Panc1 (cell line): ENCODE measurements around the gene TMEM108.

Experiments used
- TF ChIP-seq, protein P1 (sequence below): fragments of 450-650 bp; IDR thresholded peaks from 2 replicates; pipeline ENCODE4 v1.5.1; 2017; ENCODE audit warnings: mild to moderate bottlenecking
- TF ChIP-seq, protein P2 (sequence below), 2 experiments: IDR thresholded peaks; 2 replicates each; pipeline ENCODE4 v1.6.1; 2011 to 2012; ENCODE audit warnings: low read depth in 2 of 2, control low read depth in 1 of 2, low read length in 1 of 2, mild to moderate bottlenecking in 1 of 2, moderate library complexity in 1 of 2; ENCODE audit not compliant: insufficient read depth in 1 of 2

DNA sequence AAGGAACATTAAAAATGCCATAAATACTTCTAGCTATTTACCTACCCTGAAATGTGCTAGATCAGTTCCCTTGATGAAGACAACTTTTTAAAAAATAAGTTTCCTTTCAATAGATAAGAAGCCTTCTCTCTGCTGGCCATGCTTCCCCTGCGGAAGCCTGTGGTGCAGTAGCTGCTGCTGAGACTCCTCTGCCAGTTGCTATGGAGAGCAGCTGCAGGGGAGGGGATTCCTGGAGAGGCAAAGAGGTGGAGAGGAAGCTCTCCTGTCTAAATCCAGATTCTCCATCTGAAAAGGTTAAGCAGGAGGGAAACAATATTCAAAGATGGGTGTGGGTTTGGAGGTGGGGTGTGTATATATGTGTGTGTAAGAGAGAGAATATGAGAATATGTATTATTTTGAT, 291.9 kb downstream of the TMEM108 start:
- TF ChIP-seq, protein P1, sequence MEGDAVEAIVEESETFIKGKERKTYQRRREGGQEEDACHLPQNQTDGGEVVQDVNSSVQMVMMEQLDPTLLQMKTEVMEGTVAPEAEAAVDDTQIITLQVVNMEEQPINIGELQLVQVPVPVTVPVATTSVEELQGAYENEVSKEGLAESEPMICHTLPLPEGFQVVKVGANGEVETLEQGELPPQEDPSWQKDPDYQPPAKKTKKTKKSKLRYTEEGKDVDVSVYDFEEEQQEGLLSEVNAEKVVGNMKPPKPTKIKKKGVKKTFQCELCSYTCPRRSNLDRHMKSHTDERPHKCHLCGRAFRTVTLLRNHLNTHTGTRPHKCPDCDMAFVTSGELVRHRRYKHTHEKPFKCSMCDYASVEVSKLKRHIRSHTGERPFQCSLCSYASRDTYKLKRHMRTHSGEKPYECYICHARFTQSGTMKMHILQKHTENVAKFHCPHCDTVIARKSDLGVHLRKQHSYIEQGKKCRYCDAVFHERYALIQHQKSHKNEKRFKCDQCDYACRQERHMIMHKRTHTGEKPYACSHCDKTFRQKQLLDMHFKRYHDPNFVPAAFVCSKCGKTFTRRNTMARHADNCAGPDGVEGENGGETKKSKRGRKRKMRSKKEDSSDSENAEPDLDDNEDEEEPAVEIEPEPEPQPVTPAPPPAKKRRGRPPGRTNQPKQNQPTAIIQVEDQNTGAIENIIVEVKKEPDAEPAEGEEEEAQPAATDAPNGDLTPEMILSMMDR = no peak
- TF ChIP-seq, protein P2, sequence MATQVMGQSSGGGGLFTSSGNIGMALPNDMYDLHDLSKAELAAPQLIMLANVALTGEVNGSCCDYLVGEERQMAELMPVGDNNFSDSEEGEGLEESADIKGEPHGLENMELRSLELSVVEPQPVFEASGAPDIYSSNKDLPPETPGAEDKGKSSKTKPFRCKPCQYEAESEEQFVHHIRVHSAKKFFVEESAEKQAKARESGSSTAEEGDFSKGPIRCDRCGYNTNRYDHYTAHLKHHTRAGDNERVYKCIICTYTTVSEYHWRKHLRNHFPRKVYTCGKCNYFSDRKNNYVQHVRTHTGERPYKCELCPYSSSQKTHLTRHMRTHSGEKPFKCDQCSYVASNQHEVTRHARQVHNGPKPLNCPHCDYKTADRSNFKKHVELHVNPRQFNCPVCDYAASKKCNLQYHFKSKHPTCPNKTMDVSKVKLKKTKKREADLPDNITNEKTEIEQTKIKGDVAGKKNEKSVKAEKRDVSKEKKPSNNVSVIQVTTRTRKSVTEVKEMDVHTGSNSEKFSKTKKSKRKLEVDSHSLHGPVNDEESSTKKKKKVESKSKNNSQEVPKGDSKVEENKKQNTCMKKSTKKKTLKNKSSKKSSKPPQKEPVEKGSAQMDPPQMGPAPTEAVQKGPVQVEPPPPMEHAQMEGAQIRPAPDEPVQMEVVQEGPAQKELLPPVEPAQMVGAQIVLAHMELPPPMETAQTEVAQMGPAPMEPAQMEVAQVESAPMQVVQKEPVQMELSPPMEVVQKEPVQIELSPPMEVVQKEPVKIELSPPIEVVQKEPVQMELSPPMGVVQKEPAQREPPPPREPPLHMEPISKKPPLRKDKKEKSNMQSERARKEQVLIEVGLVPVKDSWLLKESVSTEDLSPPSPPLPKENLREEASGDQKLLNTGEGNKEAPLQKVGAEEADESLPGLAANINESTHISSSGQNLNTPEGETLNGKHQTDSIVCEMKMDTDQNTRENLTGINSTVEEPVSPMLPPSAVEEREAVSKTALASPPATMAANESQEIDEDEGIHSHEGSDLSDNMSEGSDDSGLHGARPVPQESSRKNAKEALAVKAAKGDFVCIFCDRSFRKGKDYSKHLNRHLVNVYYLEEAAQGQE (IDR thresholded peaks at IDR 0.05; ENCODE audit: insufficient read depth in 1 of 2, low read depth in 2 of 2, low read length in 1 of 2) = no peak
